Activated T-helper 1 cell treated with anti-CD3 and anti-CD28 coated beads, Interleukin-2, amount 50 U/mL, for 16 hours (primary cell): Measurements from ENCODE around the gene DNAJC17.

Experiments
- DNase-seq, 2 donors: peaks; one replicate each; pipeline ENCODE4 v3.0.0-alpha.2; 2020; ENCODE audit warnings: low read depth in 1 of 2, low spot score in 1 of 2

Gene DNAJC17

DNA sequence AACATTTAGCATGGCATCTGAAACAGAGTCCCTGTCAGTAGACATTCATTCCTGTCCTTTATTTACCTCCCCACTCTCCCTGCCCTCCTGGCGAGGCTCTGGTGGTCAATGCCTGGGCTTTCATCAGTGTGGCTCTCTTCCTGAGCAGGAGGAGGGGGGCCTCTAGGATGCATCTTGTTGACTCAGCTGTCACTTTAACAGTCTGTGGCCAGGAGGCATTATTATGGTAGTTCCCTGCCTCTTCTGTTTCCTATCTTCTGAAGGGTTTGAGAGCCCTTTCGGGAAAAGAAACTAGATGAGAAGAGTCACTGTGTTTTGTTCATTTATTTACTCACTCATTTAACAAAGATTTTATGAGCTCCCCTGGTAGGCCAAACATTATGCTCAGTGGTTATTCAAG is 23.6 kb upstream of the DNAJC17 start:
- DNase-seq, result no peak

DNA sequence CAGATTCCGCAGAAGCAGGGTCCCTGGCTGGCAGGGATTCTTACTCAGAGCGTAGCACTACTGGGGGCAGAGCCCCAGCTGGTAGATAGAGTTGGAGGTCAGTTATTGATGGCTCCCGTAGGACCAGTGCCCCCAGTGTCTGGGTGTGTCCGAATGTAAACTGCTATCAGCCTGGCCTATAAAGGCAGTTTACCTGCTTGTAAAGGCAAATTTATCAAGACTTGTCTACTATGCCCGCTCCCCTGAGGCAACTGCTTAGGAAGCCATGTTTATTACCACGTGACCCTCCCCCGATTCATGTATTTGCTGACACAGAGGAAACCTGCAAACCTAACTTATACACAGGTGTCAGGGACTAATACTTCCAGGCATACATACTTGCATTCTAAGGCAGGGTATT is 21.8 kb upstream of the DNAJC17 start:
- DNase-seq, result no peak

DNA sequence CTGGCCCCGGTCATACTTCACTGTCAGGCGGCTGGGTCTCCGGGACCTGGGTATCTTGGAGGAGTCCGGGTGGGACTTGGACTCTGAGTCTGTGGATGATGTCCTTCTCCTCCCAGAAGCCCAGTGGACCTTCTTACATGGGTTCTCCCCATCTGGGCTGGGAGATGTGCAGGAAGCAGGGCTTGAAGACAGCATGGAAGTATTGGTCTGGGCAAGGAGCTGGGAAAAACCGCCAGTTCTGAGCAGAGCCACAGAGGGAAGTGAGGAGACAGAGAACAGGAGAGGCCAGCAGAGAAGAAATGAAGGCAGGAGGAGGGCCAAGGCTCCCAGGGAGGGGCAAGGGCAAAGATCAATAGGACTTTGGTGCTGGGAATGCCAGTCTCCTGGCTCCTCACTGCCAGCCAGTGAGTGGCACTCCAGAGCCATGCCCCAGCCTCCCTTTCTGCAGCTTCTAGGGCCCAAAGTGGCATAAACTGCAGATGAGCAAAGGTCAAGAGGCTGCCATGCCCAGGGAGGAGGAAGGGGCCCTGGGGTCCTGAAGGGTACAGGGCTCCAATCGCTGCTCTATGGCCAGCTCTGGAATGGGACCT is 21.3 kb upstream of the DNAJC17 start, which contains the start of gene PPP1R14D:
Gene PPP1R14D, minus strand, starts transcription at position 262 of the 590 bp plus-strand sequence. Its CDS starts 67 bp downstream, at position 195.
- no peak for DNase-seq

- DNase-seq, result no peak
These were observed 19.3 kb upstream of the DNAJC17 start for GRCh38 chr15:40826423-40827075.

DNA sequence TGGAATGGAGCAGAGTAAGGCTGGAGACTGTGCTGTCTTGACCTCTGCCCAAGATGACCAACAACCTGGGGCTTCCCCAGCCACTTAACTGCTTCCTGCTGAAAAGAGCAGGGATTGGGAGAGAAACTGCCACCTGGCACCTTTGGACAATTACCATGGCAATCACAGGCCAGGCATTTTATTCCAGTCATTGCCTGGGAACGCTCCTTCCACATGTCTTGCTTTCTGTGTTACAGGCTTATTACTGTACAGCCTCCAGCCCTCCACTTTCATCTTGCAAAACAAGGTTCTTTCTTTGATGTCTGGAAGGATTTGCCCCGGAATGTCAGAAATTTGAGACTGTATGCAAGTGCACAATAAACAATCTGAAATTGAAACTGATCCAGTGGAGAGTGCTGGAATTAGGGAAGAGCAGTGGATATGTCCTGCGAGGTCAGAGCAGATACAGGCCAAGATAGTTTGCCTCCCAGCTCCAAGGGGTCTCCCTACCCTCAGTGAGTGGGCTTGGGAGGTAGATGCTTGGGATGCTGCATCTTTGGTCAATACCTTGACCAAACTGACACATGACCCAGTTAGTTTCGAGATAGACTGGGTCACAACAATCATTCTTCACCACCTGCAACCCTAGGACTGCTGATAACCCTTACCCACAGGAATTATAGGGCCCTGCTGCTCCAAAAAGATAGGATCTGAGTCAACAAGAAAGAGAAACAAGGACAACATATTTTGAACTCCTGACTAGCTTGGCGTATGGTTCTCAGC is 18.6 kb upstream of the DNAJC17 start:
- DNase-seq, result no peak

- no peak for DNase-seq
These were observed 16.5 kb upstream of the DNAJC17 start for GRCh38 chr15:40823572-40824343.

GRCh38 chr15:40821195-40821594 is 13.9 kb upstream of the DNAJC17 start:
- no peak for DNase-seq

DNA sequence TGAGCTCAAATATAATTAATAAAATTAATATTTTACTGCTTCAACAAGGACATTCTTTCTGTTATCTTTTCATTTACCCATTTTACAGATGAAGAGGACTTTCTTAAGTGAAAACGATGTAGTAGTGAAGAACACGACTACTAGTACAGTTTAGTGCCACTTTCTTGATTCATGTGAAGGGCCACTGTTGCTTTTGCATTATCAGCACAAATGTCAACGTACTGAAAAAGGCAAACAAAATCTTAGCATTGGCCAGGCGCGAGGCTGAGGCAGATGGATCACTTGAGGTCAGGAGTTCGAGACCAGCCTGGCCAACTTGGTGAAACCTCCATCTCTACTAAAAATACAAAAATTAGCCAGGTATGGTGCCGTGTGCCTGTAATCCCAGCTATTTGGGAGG is 11.8 kb upstream of the DNAJC17 start:
- DNase-seq, result no peak

GRCh38 chr15:40815042-40815698 is 7.9 kb upstream of the DNAJC17 start:
- DNase-seq, result no peak

- no peak for DNase-seq
These were observed 5.6 kb upstream of the DNAJC17 start for GRCh38 chr15:40812721-40813425.

- DNase-seq, result no peak
These were observed 1.7 kb upstream of the DNAJC17 start for GRCh38 chr15:40808861-40809450.

DNA sequence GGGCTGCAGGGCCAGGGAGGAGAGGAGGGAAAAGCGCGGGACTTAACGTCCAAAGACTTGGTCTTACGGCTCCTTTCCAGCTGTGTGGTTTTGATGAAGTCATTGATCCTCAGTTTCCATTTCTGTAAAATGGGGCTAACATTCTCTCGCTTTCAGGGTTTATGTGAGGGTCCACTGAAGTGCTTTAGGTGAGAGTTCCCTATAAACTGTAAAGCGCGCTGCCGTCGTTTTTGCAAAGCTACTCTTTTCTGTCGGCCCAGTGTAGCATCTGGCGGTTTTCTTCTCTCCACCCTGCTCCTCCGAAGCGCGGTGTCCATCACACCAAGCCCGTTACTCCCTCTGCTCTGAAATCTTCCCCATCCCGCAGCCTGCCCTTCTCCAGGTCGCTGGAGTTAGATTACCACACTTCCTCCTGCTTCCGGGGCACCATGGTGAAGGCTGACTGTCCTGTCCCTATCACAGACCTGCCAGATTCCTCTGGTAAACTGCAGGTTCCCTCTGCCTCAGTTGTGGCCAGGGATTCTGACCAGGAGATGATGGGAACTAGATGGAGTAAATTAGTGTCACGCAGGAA is 702 bp upstream of the DNAJC17 start:
- DNase-seq, result no peak

DNA sequence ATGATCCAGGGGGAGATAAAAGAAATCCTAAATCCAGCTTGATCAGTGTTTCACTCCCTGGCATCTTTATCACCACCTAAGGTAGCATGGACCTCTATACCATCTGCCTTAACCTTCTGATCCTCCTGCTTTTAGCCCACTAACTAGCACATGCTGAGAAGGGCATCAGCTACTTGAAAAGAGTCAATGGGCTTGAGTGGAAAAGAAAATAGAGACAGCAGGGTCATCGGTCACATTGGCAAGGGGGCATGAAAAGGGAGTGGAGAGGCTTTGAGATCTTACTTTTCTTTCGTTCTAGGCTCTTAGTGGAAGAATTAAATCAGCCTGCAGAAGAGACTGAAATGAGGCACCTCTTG is 623 bp downstream of the DNAJC17 start:
- no peak for DNase-seq

- no peak for DNase-seq
These were observed 3.6 kb downstream of the DNAJC17 start for GRCh38 chr15:40803688-40804087.

DNA sequence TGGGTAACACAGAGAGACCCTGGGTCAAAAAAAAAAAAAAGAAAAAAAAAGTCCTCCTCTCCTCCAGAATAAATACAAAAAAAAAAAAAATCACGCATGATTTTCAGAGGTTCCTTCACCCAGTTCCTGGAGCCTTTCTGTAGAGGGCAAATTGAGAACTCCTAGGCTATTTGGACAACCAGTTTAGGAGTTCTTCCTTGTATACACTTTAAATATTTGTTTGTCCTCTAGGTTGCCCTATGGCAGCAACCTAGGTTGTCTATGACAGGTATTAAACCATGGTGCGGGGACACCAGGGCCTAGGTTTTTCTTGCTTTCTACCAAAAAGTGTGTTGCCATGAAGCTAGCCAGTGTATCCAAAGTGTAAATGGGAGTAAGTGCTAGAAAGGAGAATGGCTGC is 4.2 kb downstream of the DNAJC17 start:
- no peak for DNase-seq

- no peak for DNase-seq
These were observed 7.8 kb downstream of the DNAJC17 start for GRCh38 chr15:40799523-40799922.

GRCh38 chr15:40796512-40796911 is 10.8 kb downstream of the DNAJC17 start:
- no peak for DNase-seq

GRCh38 chr15:40796041-40796440 is 11.2 kb downstream of the DNAJC17 start:
- no peak for DNase-seq

GRCh38 chr15:40793216-40793989 is 13.9 kb downstream of the DNAJC17 start:
- no peak for DNase-seq
